HG02642 (cell line): ENCODE measurements around the gene VAMP7.
"Not testable (repeated sequence)": the region's sequence is repeated elsewhere in the genome, so short reads cannot be mapped to it uniquely, and the experiment has no call there.

ENCODE experiments used
- ATAC-seq: cut with Tn5 transposase; IDR thresholded peaks from one replicate; pipeline ENCODE4 v1.9.1; 2021; ENCODE audit warnings: mild to moderate bottlenecking; ENCODE audit not compliant: unreplicated experiment, poor library complexity

The VAMP7 gene

GRCh38 chrX:155986995-155987394 lies 105.8 kb downstream of the VAMP7 start:
- ATAC-seq = not testable (repeated sequence)

DNA sequence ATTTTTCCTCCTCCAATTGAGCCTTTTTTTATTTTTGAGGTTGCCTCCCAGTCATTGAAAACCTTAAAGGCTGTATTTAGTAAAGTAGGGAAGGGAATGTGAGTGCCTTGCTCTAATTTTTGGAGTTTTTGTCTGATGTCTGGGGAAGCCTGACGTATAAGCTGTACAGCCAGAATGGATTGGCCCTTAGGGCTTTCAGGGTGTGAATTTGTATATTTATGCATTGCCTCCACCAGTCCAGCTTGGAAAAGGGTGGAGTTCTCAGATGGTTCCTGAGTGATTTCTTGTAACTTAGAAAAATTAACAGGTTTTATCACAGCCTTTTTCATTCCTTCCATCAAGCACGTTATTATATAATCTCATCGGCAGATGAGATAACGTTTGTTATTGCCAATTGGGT lies 107.7 kb downstream of the VAMP7 start:
- no peak for ATAC-seq
